ENCODE data around the gene AK8. TPM values are rescaled to one million over a fixed set of nuclear protein-coding genes. Genes with fewer than 3 reads are reported as not detected.

AK8 gene
- total RNA-seq, 1 donor from 2014 or later = 0.74 TPM

DNA sequence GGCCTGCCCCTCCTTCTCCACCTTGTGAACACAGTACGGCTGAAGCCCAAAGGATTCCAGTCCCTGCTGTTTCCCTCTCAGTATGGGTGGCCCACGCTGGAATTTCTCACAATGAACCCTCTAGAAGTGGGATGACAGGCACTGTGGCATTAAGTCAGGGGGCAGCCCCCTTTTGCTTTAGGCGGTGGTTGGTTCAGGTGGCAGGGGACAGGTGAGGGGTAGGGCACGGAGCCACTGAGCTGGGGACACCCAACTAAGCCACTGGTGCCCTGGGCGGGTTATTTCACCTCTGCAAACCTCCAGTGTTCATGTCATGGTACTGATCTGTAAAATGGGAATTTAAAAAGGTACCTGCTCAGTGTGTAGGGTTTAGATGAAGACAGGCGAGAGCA is 8.2 kb upstream of the AK8 start:
- Histone ChIP-seq H3K27ac (replicated peaks) (no peak overlapping the region), H3K9me3 (replicated peaks) (no peaks in the 10 kb centered on the region), H3K4me3 (no peak overlapping the region), H3K36me3 (peaks cover 6% of the 10 kb centered on the region), H3K27me3 (ENCODE audit: low read depth) (no peaks in the 10 kb centered on the region), H3K4me1 (no peaks in the 10 kb centered on the region)
- intact Hi-C loops (cut with micrococcal nuclease) = no loop called here
- TF ChIP-seq, protein P1, sequence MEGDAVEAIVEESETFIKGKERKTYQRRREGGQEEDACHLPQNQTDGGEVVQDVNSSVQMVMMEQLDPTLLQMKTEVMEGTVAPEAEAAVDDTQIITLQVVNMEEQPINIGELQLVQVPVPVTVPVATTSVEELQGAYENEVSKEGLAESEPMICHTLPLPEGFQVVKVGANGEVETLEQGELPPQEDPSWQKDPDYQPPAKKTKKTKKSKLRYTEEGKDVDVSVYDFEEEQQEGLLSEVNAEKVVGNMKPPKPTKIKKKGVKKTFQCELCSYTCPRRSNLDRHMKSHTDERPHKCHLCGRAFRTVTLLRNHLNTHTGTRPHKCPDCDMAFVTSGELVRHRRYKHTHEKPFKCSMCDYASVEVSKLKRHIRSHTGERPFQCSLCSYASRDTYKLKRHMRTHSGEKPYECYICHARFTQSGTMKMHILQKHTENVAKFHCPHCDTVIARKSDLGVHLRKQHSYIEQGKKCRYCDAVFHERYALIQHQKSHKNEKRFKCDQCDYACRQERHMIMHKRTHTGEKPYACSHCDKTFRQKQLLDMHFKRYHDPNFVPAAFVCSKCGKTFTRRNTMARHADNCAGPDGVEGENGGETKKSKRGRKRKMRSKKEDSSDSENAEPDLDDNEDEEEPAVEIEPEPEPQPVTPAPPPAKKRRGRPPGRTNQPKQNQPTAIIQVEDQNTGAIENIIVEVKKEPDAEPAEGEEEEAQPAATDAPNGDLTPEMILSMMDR (IDR thresholded peaks at IDR 0.05; ENCODE audit: borderline replicate concordance) = no peak
- no peak for DNase-seq

DNA sequence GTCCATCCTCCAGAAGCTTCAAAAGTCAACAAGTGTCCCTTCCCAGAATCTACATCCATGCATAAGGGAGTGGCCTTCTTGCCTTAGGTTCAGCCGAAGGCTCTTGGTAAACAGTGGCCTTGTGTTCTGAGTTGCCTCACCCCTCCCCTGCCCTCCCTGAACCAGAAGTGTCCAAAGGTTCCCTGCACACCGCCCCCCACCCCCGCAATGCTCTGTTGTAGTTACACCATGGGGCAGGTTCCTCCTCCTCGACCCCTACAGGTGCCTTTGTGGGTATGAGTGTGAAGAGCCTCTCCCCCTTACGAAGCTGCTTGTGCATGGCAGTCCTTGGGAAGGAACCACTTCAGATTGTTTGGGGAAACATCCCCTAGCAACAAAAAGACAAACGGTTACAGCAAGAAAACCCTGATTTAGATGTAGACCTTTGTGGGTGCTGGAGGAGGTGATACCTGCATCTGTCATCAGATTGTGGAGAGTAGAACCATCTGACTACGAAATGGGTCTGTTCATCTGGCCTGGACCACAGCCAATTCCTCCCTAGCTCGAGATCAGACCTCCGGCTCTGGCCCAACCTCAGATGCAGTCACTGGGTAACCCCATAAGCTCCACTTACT is 7.7 kb upstream of the AK8 start:
- peaks cover 6% of the 10 kb centered on the region for H3K36me3 ChIP-seq
- H3K27ac ChIP-seq (replicated peaks) = no peak overlapping the region
- H3K27me3 ChIP-seq (ENCODE audit: low read depth) = no peaks in the 10 kb centered on the region
- intact Hi-C loops (cut with micrococcal nuclease) = no loop called here
- no peak for DNase-seq
- H3K4me1 ChIP-seq = no peaks in the 10 kb centered on the region
- H3K9me3 ChIP-seq (replicated peaks) = no peaks in the 10 kb centered on the region
- TF ChIP-seq, protein P1 (IDR thresholded peaks at IDR 0.05; ENCODE audit: borderline replicate concordance) = no peak
- H3K4me3 ChIP-seq = no peak overlapping the region

DNA sequence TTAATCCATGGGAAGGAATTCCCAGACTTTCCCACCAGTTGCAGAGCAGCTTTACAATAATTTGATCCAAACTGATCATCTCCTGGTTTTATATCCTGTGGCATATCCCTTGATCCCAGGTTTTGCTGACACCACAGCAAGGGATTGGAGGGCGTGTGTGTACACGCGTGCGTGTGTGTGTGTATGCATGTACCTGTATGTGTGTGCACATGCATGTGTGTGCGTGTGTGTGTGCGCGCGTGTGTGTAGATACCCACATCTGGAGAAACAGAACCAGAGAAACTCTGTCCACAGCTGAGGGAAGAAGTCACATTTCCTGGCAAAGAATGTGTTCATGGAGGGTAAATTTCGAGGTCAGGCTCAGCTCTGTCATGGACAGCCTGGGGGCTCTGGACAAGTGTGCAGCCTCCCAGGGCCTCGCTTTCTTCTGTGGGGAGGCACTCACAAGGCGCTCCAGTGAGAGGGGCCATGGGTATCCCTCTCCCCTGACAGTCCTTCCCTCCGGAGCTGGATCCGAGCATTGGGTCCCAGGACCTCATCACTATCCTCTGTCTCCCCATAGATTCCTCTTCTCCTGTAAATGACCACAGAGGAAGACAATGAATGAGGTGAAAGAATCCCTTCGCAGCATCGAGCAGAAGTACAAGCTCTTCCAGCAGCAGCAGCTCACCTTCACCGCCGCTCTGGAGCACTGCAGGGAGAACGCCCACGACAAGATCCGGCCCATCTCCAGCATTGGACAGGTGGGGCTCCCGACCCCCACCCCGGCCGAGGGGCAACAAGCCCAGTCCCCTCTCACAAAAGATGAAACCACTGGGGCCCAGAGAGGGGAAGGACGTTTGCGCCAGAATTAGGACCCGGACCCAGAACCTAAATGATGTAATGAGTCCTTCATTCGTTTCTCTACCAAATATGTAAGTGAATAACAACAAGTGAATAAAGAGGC is 5.5 kb upstream of the AK8 start:
- peaks cover 12% of the 10 kb centered on the region for H3K4me1 ChIP-seq
- TF ChIP-seq, protein P1 (IDR thresholded peaks at IDR 0.05; ENCODE audit: borderline replicate concordance) = no peak
- intact Hi-C loops (cut with micrococcal nuclease) = no loop called here
- H3K9me3 ChIP-seq (replicated peaks) = no peaks in the 10 kb centered on the region
- H3K4me3 ChIP-seq = no peak overlapping the region
- no peak for DNase-seq
- no peak overlapping the region for H3K27ac ChIP-seq (replicated peaks)
- H3K27me3 ChIP-seq (ENCODE audit: low read depth) = no peaks in the 10 kb centered on the region
- H3K36me3 ChIP-seq = peaks cover 6% of the 10 kb centered on the region

DNA sequence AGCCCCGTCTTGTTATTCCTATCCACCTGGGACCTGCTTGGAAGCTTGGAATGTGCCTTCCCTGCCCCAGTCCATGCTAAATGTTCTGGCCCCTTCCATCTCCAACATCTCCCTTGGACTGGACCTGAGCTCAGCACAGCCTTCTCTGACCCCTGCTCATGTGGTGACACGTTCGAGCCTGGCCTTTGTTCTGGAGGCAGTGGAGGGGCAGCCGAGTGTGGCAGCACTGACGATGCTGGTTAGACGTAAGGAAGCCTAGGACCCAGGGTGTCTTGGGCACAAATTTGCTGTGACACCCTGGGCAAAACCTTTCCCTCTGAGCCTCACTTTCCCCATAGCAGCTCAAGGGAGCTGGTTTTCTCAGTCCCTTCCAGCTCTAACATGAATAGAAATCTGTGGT is 4.5 kb upstream of the AK8 start:
- no peak for DNase-seq
- Histone ChIP-seq H3K27me3 (ENCODE audit: low read depth) (no peaks in the 10 kb centered on the region), H3K9me3 (replicated peaks) (no peaks in the 10 kb centered on the region), H3K4me3 (no peak overlapping the region), H3K27ac (replicated peaks) (no peak overlapping the region), H3K4me1 (peaks cover 21% of the 10 kb centered on the region), H3K36me3 (no peaks in the 10 kb centered on the region)
- TF ChIP-seq, protein P1 (IDR thresholded peaks at IDR 0.05; ENCODE audit: borderline replicate concordance) = no peak
- intact Hi-C loops (cut with micrococcal nuclease) = no loop called here

DNA sequence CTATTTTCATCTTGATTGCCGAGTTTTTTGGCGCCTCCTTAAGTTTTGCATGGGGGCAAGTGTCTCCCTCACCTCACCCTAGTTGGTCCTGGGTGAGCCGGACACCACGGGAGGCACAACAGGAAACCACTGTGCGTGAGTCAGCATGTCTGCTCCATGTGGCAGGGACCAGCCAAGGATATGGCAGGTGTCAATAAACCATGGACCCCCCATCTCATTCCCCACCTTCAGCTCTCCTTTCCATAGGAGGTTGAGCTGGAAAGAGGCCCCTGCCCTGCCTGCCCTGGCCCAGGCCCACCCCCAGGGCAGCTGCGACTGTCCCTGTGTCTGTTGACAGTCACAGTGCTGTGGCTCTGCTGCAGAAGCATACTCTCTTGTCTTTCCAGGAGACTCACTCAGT is 3.7 kb upstream of the AK8 start:
- no peak for DNase-seq

More for the DNA sequence above, 3.7 kb upstream of the AK8 start:
- intact Hi-C loops (cut with micrococcal nuclease) = no loop called here
- H3K27ac ChIP-seq (replicated peaks) = no peak overlapping the region
- no peak overlapping the region for H3K4me3 ChIP-seq
- no peaks in the 10 kb centered on the region for H3K36me3 ChIP-seq
- H3K4me1 ChIP-seq = peaks cover 24% of the 10 kb centered on the region
- H3K27me3 ChIP-seq (ENCODE audit: low read depth) = no peaks in the 10 kb centered on the region
- TF ChIP-seq, protein P1 (IDR thresholded peaks at IDR 0.05; ENCODE audit: borderline replicate concordance) = no peak
- no peaks in the 10 kb centered on the region for H3K9me3 ChIP-seq (replicated peaks)

Measured in left ventricle myocardium inferior (tissue), 1 donor.